ENCODE data around the gene CCDC71L.

The CCDC71L gene

DNA sequence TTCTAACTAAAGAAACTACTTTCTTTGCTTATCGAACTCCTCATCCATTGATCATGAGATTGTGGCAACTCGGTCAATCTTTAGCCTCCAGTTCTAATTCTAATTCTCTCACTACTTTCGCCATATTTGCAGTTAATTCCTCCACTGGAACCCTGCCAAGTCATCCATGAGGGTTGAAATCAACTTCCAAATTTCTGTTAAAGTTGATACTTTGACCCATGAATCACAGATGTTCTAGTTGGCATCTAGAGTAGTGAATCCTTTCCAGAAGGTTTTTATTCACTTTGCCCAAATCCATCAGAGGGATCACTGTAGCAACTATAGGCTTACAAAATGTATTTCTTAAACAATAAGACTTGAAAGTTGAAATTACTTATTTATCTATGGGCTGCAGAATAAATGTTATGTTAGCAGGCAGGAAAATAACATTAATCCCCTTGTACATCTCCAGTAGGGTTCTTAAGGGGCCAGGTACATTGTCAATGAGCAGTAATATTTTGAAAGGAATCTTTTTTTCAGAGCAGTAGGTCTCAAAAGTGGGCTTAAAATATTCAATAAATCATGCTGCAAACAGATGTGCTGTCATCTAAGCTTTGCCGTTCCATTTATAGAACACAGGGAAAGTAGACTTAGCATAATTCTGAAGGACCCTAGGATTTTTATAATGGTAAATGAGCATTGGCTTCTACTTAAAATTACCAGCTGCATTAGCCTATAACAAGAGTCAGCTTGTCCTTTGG, 39.4 kb downstream of the CCDC71L start:
- no CpG with 5 or more reads among the region's 4 CpGs for WGBS (ENCODE audit: extremely low coverage, insufficient coverage, insufficient read length)

DNA sequence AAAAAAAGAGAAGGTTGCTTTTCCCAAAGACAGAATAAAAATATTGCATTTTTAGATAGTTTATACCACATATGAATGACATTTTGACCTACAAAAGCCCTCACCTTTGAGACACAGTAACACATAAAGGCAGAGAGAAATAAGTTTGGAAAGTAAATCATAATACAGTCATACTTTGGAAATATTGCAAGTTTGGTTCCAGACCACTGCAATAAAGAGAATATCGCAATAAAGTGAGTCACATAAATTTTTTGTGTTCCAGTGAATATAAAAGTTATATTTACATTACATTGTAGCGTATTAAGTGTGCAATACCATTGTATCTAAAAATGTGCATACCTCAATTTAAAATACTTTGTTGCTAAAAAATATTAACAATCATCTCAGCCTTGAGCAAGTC, 40.3 kb downstream of the CCDC71L start:
- Histone ChIP-seq H3K9ac (ENCODE audit: low read length) (no peak overlapping the region), H2AK5ac (ENCODE audit: low read length) (no peak overlapping the region), H3K4me3 (ENCODE audit: low read depth, low read length) (no peak overlapping the region), H3K79me1 (ENCODE audit: low read length) (no peaks in the 10 kb centered on the region), H3K23ac (ENCODE audit: low read length) (no peak overlapping the region), H3K4me2 (ENCODE audit: low read length) (no peak overlapping the region), H2BK12ac (ENCODE audit: low read length) (no peak overlapping the region), H3K36me3 (ENCODE audit: control insufficient read depth in 1 of 2, insufficient read depth in 2 of 2, low read length in 2 of 2) (no peaks in the 10 kb centered on the region), H3K9me3 (ENCODE audit: insufficient read depth, low read depth, low read length) (no peaks in the 10 kb centered on the region), H4K8ac (ENCODE audit: low read depth, low read length) (no peak overlapping the region), H3K27ac (ENCODE audit: low read depth, low read length) (no peak overlapping the region), H2BK120ac (ENCODE audit: insufficient read depth, low read length, poor library complexity) (no peak overlapping the region), H3K27me3 (ENCODE audit: insufficient read depth, low read length) (no peaks in the 10 kb centered on the region), H2BK5ac (ENCODE audit: low read depth, low read length, poor library complexity) (no peak overlapping the region), H4K91ac (ENCODE audit: low read depth, low read length) (no peak overlapping the region), H3K14ac (ENCODE audit: low read length) (no peak overlapping the region), H3K79me2 (ENCODE audit: control insufficient read depth, insufficient read depth, low read length, poor library complexity) (no peaks in the 10 kb centered on the region), H3K4me1 (ENCODE audit: control insufficient read depth in 1 of 2, insufficient read depth in 2 of 2, low read length in 2 of 2) (peaks cover under 1 to 5% of the 10 kb centered on the region in 2 experiments), H4K12ac (ENCODE audit: low read depth, low read length) (no peak overlapping the region), H2AFZ (ENCODE audit: insufficient read depth, low read length, poor library complexity) (no peak overlapping the region), H3K18ac (ENCODE audit: low read length) (no peak overlapping the region), H3K4ac (ENCODE audit: low read depth, low read length) (no peak overlapping the region)
- no peak for DNase-seq
- WGBS (ENCODE audit: extremely low coverage, insufficient coverage, insufficient read length) = no CpG with 5 or more reads among the region's 2 CpGs

More for the DNA sequence above, 39.4 kb downstream of the CCDC71L start:
- no peak overlapping the region for H2BK120ac ChIP-seq (ENCODE audit: insufficient read depth, low read length, poor library complexity)
- H3K4me3 ChIP-seq (ENCODE audit: low read depth, low read length) = no peak overlapping the region
- no peak overlapping the region for H2BK5ac ChIP-seq (ENCODE audit: low read depth, low read length, poor library complexity)
- H4K91ac ChIP-seq (ENCODE audit: low read depth, low read length) = no peak overlapping the region
- H3K27me3 ChIP-seq (ENCODE audit: insufficient read depth, low read length) = no peaks in the 10 kb centered on the region
- H3K79me1 ChIP-seq (ENCODE audit: low read length) = peaks cover 2% of the 10 kb centered on the region
- H3K79me2 ChIP-seq (ENCODE audit: control insufficient read depth, insufficient read depth, low read length, poor library complexity) = peaks cover 2% of the 10 kb centered on the region
- no peak overlapping the region for H3K4ac ChIP-seq (ENCODE audit: low read depth, low read length)
- no peak overlapping the region for H2AFZ ChIP-seq (ENCODE audit: insufficient read depth, low read length, poor library complexity)
- H4K12ac ChIP-seq (ENCODE audit: low read depth, low read length) = no peak overlapping the region
- H3K27ac ChIP-seq (ENCODE audit: low read depth, low read length) = no peak overlapping the region
- no peak overlapping the region for H2AK5ac ChIP-seq (ENCODE audit: low read length)
- no peaks in the 10 kb centered on the region for H3K36me3 ChIP-seq (ENCODE audit: control insufficient read depth in 1 of 2, insufficient read depth in 2 of 2, low read length in 2 of 2)
- H3K23ac ChIP-seq (ENCODE audit: low read length) = no peak overlapping the region
- no peak overlapping the region for H2BK12ac ChIP-seq (ENCODE audit: low read length)
- H3K18ac ChIP-seq (ENCODE audit: low read length) = no peak overlapping the region
- H3K4me1 ChIP-seq (ENCODE audit: control insufficient read depth in 1 of 2, insufficient read depth in 2 of 2, low read length in 2 of 2) = peaks cover 5% of the 10 kb centered on the region in 2 experiments
- DNase-seq = no peak
- H3K14ac ChIP-seq (ENCODE audit: low read length) = no peak overlapping the region
- H4K8ac ChIP-seq (ENCODE audit: low read depth, low read length) = no peak overlapping the region
- H3K9me3 ChIP-seq (ENCODE audit: insufficient read depth, low read depth, low read length) = no peaks in the 10 kb centered on the region
- no peak overlapping the region for H3K9ac ChIP-seq (ENCODE audit: low read length)
- H3K4me2 ChIP-seq (ENCODE audit: low read length) = no peak overlapping the region

DNA sequence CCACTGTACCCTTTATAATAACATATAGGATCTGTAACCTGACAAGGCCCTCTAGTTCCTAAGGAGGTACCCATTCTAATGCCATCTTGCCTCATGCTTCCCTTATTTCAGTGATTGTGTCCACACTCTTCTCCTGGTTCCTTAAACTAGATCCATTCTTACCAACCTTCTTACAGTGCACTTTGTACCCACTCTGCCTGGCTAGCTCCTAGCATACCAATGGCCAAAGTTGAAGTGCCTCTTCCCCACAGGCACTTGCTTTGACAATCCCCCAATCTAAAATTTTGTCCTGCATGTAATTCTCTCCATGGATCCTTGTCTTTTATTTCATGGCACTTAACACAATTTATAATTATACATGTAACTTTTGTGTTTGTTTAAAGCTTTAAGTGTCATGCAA, 40.9 kb downstream of the CCDC71L start:
- no peak overlapping the region for H3K4me2 ChIP-seq (ENCODE audit: low read length)
- DNase-seq = no peak
- H3K4ac ChIP-seq (ENCODE audit: low read depth, low read length) = no peak overlapping the region
- H3K79me2 ChIP-seq (ENCODE audit: control insufficient read depth, insufficient read depth, low read length, poor library complexity) = no peaks in the 10 kb centered on the region
- H3K23ac ChIP-seq (ENCODE audit: low read length) = no peak overlapping the region
- no peaks in the 10 kb centered on the region for H3K36me3 ChIP-seq (ENCODE audit: control insufficient read depth in 1 of 2, insufficient read depth in 2 of 2, low read length in 2 of 2)
- H3K14ac ChIP-seq (ENCODE audit: low read length) = no peak overlapping the region
- H4K8ac ChIP-seq (ENCODE audit: low read depth, low read length) = no peak overlapping the region
- H3K9ac ChIP-seq (ENCODE audit: low read length) = no peak overlapping the region
- H3K18ac ChIP-seq (ENCODE audit: low read length) = no peak overlapping the region
- H2BK120ac ChIP-seq (ENCODE audit: insufficient read depth, low read length, poor library complexity) = no peak overlapping the region
- no peaks in the 10 kb centered on the region for H3K27me3 ChIP-seq (ENCODE audit: insufficient read depth, low read length)
- H4K12ac ChIP-seq (ENCODE audit: low read depth, low read length) = no peak overlapping the region
- H3K27ac ChIP-seq (ENCODE audit: low read depth, low read length) = no peak overlapping the region
- no peaks in the 10 kb centered on the region for H3K79me1 ChIP-seq (ENCODE audit: low read length)
- H3K9me3 ChIP-seq (ENCODE audit: insufficient read depth, low read depth, low read length) = no peaks in the 10 kb centered on the region
- no peak overlapping the region for H4K91ac ChIP-seq (ENCODE audit: low read depth, low read length)
- H3K4me3 ChIP-seq (ENCODE audit: low read depth, low read length) = no peak overlapping the region
- H2AK5ac ChIP-seq (ENCODE audit: low read length) = no peak overlapping the region
- H2BK5ac ChIP-seq (ENCODE audit: low read depth, low read length, poor library complexity) = no peak overlapping the region
- H3K4me1 ChIP-seq (ENCODE audit: control insufficient read depth in 1 of 2, insufficient read depth in 2 of 2, low read length in 2 of 2) = peaks cover 0 to 5% of the 10 kb centered on the region in 2 experiments
- H2BK12ac ChIP-seq (ENCODE audit: low read length) = no peak overlapping the region
- H2AFZ ChIP-seq (ENCODE audit: insufficient read depth, low read length, poor library complexity) = no peak overlapping the region

DNA sequence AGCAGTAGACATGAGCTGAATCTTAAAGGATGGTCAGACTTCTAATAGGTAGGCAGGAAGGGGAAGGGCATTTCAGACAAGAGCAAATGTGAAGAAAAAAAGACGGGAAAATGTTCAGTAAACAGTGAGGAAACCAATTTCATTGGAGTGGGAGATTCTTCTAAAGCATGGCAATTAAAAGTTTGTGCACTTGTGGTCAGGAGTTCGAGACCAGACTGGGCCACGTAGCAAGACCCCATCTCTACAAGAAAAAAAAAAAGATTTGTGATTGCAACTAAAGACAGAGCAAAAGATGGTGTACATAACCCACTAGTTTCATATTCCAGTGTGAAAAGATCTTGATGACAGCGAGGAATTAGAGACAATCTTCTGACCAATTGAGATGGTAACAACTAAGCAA, 41.7 kb downstream of the CCDC71L start:
- Histone ChIP-seq H2AK5ac (ENCODE audit: low read length) (no peak overlapping the region), H3K79me2 (ENCODE audit: control insufficient read depth, insufficient read depth, low read length, poor library complexity) (no peaks in the 10 kb centered on the region), H3K23ac (ENCODE audit: low read length) (no peak overlapping the region), H3K36me3 (ENCODE audit: control insufficient read depth in 1 of 2, insufficient read depth in 2 of 2, low read length in 2 of 2) (no peaks in the 10 kb centered on the region), H3K27me3 (ENCODE audit: insufficient read depth, low read length) (no peaks in the 10 kb centered on the region), H2BK12ac (ENCODE audit: low read length) (no peak overlapping the region), H3K4me3 (ENCODE audit: low read depth, low read length) (no peak overlapping the region), H3K18ac (ENCODE audit: low read length) (no peak overlapping the region), H3K9ac (ENCODE audit: low read length) (no peak overlapping the region), H3K27ac (ENCODE audit: low read depth, low read length) (no peak overlapping the region), H3K79me1 (ENCODE audit: low read length) (no peaks in the 10 kb centered on the region), H4K91ac (ENCODE audit: low read depth, low read length) (no peak overlapping the region), H4K12ac (ENCODE audit: low read depth, low read length) (no peak overlapping the region), H2BK120ac (ENCODE audit: insufficient read depth, low read length, poor library complexity) (no peak overlapping the region), H3K4me2 (ENCODE audit: low read length) (no peak overlapping the region), H4K8ac (ENCODE audit: low read depth, low read length) (no peak overlapping the region), H2BK5ac (ENCODE audit: low read depth, low read length, poor library complexity) (no peak overlapping the region), H3K4me1 (ENCODE audit: control insufficient read depth in 1 of 2, insufficient read depth in 2 of 2, low read length in 2 of 2) (peaks cover 0 to 5% of the 10 kb centered on the region in 2 experiments), H3K14ac (ENCODE audit: low read length) (no peak overlapping the region), H3K4ac (ENCODE audit: low read depth, low read length) (no peak overlapping the region), H2AFZ (ENCODE audit: insufficient read depth, low read length, poor library complexity) (no peak overlapping the region), H3K9me3 (ENCODE audit: insufficient read depth, low read depth, low read length) (no peaks in the 10 kb centered on the region)
- no peak for DNase-seq
- WGBS (ENCODE audit: extremely low coverage, insufficient coverage, insufficient read length) = no CpG with 5 or more reads among the region's 4 CpGs
